NCI-H187 treated with DMSO at 0.1 percent for 48 hours (cell line): ENCODE results near the gene RGMA.

Experiments
- DNase-seq: peaks from one replicate; lab custom pipeline; 2025; lab: John Stamatoyannopoulos, UW

The RGMA gene

GRCh38 chr15:93017526-93017925 is 71.5 kb downstream of the RGMA start:
- no peak for DNase-seq

GRCh38 chr15:93012786-93013185 is 76.2 kb downstream of the RGMA start:
- no peak for DNase-seq

GRCh38 chr15:93007994-93008393 is 81.0 kb downstream of the RGMA start:
- DNase-seq: no peak

GRCh38 chr15:93005133-93005532 is 83.9 kb downstream of the RGMA start:
- DNase-seq: no peak

- no peak for DNase-seq
These were observed 87.1 kb downstream of the RGMA start for GRCh38 chr15:93001881-93002280.

GRCh38 chr15:93001156-93001555 is 87.9 kb downstream of the RGMA start:
- DNase-seq: no peak

GRCh38 chr15:92997821-92998220 is 91.2 kb downstream of the RGMA start:
- no peak for DNase-seq

- no peak for DNase-seq
These were observed 96.3 kb downstream of the RGMA start for GRCh38 chr15:92992720-92993119.

GRCh38 chr15:92990031-92990430 is 99.0 kb downstream of the RGMA start:
- no peak for DNase-seq

GRCh38 chr15:92989470-92989869 is 99.5 kb downstream of the RGMA start:
- DNase-seq: no peak
